GM23248 (cell line): ENCODE measurements around the gene MYH14.

Source experiments
- EZH2 ChIP-seq: fragments of 200-600 bp; sonication (generic); IDR thresholded peaks from 2 replicates; pipeline ENCODE4 v1.6.1; 2018; ENCODE audit warnings: antibody characterized with exemption, mild to moderate bottlenecking; ENCODE audit not compliant: insufficient read depth, poor library complexity, severe bottlenecking
- EZH2phosphoT487 ChIP-seq: fragments of 200-600 bp; sonication (generic); IDR thresholded peaks from 2 replicates; pipeline ENCODE4 v1.6.1; 2018; ENCODE audit warnings: antibody characterized with exemption, moderate library complexity, mild to moderate bottlenecking, low read depth; ENCODE audit not compliant: insufficient read depth

DNA sequence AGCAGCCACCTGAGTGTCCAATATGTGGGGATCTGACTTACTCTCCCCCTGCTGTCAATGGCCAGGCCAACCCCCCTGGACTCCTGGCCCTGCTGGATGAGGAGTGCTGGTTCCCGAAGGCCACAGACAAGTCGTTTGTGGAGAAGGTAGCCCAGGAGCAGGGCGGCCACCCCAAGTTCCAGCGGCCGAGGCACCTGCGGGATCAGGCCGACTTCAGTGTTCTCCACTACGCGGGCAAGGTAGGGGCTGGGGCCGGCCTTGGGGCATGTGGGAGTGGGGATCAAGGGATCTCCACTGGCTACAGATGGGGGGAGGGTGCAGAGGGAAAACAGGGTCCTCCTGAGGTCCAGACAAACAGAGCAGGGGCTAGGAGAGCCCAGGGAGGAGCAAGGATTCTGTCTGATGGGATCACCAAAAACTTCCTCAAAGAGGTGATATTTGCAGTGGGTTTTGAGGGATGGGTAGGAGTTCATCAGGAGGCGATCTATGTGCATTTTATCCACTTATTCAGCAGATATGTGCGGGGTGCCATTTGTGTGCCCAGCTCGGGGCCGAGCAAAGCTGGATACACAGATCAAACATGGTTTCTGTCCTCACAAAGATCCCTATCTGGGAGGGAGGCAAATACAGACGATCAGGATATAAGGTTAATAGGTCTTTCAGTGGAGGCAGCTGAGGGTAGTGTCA, 47.2 kb downstream of the MYH14 start:
- TF ChIP-seq EZH2phosphoT487 (no peak), EZH2 (no peak)
